ENCODE data around the gene PLA2G2F.

The PLA2G2F gene

DNA sequence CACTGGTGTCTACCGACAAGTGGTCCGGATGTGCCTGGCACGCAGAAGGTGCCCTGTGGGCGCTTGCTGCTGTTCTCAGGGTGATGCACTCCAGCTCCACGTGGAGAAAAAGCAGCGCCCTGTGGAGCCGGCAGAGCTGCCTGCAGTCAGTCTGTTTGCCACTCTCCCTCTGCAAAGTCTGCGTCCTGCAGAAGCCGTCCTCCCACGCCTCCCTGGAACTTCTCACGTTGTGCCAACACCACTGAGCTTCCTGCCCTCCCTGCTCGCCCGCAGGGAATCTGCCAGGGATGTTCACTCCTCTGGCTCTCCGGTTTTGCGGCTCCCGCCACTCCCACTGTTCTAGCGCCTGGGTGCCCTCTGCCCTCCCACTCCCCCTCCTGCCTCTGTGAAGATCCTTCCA lies 26.9 kb downstream of the PLA2G2F start:
- DNase-seq (ENCODE audit: extremely low read depth in 1 of 2, low read depth in 1 of 2) = no peak

DNA sequence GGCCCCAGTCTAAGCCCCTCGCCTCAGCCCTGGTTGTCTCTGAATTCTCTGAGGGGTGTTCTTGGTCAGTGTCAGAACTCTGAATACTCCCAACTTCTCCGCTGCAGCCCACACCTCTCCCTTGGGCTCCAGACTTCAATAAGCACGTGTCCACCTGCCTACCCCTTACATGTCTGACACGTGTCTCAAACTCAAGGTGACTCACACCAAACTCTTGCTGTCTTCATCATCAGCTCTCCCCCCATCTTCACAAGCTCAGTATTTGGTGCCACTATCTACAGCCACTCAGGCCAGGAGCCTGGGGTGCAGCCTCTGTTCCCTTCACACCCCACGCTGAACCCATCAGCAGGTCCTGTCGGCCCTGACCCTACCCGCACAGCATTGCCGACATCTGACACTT lies 28.0 kb downstream of the PLA2G2F start:
- DNase-seq (ENCODE audit: extremely low read depth in 1 of 2, low read depth in 1 of 2) = no peak

DNA sequence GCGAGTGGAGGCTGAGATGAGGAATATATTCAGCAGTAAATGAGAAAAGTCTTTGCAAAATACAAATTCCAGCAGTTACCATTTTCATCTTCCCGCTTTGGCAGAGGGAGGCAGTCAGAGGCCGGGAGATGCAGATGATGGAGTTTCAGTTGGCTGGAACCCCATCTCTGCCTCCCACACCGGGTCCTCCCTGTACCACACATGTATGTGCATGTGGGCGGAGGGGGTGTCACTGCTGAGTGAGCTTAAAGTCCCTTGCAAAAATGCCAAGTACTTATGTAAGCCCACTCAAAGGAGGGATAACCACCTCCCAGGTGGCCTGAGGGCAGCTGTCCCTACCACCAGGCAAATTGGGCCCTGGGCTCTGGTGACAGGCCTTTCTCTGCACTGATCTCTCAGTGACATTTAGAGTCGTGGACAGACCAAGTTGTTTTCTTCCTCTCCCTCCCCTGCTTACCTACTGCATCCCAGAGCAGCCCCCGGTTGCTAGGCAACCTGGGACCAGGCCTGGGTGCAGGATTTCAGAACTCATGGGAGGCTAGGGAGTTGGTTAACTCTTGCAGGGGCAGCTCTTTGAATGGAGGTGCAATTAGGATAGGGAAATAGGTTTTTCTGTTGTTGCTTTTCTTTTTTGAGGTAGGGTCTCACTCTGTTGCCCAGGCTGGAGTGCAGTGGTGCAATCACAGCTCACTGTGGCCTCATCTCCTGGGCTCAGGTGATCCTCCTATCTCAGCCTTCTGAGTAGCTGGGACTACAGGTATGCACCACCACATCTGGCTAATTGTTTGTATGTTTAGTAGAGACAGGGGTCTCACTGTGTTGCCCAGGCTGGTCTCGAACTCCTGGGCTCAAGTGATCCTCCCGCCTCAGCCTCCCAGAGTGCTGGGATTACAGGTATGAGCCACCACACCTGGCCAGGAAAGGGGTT lies 29.7 kb downstream of the PLA2G2F start:
- no peak for DNase-seq (ENCODE audit: extremely low read depth in 1 of 2, low read depth in 1 of 2)

DNA sequence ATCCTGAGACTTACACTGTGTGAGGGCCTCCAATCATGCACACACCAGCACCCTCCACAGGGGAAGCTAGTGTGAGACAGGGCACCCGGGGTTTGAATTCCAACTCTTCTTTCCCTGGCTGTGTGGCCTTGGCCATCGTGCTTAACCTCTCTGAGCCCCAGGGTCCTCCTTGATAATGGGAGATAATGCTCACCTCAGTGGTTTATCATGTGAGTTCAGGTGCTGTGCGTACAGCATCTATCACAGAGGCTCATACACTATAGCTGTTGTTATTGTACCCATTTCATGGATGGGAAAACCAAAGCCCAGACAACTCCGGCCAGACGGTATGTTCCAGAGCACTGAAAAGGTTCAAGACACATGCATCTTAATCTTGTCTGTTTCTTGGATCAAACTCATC lies 30.8 kb downstream of the PLA2G2F start:
- DNase-seq (ENCODE audit: extremely low read depth in 1 of 2, low read depth in 1 of 2) = no peak

DNA sequence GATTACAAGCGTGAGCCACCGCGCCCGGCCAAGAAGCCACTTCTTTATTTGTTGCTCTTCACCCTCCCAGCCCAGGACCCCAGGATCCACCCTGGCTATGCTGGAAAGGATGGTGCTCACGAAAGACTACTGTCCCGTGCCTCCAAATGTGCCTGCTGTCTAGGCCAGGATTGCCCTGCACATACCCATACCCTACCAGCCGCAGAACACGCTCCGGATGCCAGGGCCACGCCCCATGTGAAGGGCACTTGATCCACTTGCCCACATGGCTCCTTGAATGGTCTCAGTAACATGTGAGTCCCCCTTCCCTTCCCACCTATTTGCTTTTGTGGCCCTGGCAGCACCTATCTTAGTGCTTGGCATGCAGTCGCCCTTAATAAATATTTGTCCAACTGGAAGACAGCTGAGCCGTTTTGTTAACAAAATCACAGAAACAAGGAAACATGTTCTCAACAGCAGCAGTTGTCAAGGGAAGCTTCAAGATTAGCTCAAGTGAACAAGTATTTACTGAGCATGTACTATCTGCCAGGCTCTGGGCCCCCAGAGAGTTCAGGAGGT lies 33.0 kb downstream of the PLA2G2F start:
- DNase-seq (ENCODE audit: extremely low read depth in 1 of 2, low read depth in 1 of 2) = no peak

DNA sequence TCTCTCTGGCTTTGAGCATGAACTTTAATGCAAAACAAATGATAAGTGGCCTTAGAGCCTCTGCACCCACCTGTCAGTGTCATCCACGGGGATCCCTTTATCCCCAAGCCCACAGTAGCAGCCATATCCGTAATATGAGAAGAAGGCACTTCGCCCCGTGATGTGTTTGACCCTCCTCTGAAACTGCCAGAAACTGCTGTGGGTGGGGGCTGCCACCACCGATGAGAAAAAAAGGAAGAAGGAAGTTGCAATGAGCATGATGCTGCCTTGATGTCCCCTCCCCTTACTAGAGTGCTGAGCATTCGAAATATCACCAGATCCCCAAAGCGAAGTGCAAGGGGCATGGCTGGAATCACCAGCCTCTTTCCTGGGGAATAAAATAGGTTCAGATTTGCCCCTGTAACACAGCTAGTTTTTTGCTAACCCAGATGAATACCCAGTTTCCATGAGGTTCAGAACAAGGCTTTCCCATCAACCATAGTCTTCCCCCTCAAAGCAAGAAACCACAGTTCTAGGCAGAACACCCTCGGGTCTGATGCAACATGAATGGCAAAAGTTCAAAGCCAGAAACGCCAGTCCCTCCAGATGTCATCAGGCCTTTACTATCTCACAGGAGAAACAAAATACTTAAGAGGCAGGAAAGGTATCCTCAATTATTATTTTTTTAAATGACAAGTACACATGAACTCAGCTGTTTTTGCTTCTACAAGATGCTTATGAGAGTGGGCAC lies 36.0 kb downstream of the PLA2G2F start:
- no peak for DNase-seq (ENCODE audit: extremely low read depth in 1 of 2, low read depth in 1 of 2)

DNA sequence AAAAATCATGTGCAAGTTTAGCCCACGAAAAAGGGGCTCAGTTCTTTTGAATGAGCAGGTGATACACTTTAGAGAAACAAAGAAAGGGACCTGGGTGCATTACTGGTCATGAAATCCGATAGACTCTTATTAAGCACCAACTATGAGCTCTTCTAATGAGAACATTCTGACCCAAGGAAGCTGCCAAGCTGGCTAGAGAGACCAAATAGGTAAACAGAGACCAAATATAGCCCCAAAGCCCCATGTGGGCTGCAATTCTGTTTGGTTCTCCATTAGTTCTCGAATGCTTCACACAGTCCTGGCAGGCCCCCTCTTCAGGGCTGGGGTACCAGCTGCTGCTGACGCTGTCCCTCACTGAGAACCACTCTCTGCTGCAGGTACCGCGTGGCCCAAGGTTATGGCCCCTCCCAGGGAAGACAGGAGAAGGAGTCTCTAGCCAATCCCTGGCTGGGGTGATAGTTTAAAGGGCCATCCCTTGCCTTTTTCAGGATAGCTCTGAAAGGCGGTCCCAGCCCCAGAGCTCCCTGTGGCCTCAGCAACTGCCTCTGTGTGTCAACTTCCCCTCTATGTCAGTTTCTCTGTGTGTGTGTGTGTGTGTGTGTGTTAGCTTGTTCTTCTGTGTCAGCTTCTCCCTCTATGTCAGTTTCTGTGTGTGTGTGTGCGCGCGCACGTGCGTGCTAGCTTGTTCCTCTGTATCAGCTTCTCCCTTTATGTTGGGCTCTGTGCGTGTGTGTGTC lies 39.7 kb downstream of the PLA2G2F start:
- DNase-seq (ENCODE audit: extremely low read depth in 1 of 2, low read depth in 1 of 2) = no peak

DNA sequence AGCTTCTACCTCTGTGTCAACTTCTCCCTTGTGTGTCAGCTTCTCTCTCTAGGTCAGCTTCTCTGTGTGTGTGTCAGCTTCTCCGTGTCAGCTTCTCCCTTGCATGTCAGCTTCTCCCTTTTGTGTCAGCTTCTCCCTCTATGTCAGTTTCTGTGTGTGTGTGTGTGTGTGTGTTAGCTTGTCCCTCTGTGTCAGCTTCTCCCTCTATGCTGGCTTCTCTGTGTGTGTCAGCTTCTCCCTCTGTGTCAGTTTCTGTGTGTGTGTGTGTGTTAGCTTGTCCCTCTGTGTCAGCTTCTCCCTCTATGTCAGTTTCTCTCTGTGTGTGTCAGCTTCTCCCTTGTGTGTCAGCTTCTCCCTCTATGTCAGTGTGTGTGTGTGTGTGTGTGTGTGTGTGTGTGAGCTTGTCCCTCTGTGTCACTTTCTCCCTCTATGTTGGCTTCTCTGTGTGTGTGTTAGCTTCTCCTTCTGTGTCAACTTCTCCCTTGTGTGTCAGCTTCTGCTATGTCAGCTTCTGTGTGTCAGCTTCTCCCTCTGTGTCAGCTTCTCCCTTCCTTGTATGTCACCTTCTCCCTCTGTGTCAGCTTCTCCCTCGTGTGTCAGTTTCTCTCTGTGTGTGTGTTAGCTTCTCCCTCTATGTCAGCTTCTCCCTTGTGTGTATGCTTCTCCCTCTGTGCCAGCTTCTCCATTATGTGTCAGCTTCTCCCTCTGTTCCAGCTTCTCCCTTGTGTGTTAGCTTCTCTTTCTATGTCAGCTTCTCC lies 40.4 kb downstream of the PLA2G2F start:
- DNase-seq (ENCODE audit: extremely low read depth in 1 of 2, low read depth in 1 of 2) = no peak

DNA sequence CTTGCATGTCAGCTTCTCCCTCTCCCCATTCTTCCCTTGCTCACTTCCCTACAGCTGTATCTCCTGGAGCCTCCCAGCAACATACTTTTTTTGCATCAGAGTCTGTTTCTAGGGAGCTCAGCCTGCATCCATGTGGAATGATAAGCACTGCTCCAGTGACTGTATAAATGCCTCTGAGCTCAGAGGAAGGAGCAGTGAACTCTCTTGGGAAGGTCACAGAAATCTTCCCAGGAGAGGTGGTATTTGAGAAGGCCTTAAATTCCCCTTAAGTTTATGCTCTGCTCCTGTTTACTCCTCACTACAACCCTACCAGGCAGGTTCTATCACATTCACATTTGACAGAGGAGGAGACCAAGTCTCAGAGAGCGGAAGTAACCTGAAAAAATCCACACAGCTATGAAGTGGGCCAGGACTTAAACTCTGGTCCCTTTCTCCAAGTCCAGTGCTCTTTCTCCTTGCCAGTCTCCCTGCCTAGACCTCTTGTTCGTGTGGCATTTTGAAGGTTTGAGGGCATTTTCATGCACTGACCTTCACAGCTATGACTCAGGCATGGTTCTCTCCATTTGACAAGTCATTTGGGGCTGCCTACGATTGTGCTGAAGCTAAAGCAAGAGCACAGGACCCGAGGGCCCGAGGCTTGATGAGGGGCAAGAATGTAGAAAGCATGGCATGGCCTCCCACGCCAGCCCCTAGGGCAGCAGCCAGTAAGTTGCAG lies 41.2 kb downstream of the PLA2G2F start:
- DNase-seq (ENCODE audit: extremely low read depth in 1 of 2, low read depth in 1 of 2) = no peak

DNA sequence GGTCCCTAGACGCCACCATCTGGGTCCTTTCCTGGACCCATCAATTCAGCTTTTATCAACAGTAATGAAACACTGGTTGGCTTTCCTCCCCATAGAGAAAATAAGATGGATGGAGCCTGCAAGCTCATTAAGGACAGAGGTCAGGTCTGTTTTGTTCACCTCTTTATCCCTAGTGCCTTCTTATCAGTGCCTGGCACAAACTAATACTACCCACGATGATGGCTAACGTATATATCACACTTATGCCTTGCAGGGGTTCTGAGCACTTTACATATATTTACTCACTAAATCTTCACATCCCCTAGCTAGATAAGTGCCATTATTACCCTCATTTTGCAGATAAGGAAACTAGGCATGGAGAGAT lies 41.7 kb downstream of the PLA2G2F start:
- no peak for DNase-seq (ENCODE audit: extremely low read depth in 1 of 2, low read depth in 1 of 2)

DNA sequence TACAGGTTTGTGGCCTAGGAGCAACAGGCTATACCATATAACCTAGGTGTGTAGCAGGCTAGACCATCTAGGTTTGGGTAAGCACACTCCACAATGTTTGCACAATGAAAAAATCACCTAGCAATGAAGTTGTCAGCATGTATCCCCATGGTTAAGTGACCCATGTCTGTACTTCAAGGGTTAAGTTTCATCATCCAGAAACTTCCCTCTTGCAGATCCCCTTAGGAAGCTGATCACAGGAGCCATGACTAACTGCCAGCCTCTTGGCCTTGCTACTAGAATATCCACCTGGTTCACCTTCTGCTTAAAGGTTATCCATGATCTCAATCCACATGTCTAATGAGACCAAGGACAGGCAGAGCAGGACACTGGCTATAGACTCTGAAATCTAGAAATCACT lies 43.3 kb downstream of the PLA2G2F start:
- DNase-seq (ENCODE audit: extremely low read depth in 1 of 2, low read depth in 1 of 2) = no peak

DNA sequence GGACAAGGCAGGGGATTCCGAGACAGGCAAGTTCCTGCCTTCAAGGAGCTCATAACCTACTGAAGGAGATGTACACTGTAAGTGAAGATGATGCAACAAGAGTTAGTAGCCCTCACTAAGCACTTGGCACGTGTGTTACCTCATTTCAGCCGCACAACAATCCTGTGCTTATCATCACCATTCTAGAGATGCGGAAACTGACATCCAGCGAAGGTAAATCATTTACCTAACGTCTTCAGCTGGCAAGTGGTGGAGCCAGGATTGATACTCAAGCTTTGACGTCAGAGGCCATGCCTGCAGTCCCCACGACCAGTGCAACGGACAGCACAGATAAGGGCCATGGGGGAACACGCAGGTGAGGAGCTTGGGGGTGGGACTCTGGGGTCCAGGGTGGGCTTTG lies 43.9 kb downstream of the PLA2G2F start:
- no peak for DNase-seq (ENCODE audit: extremely low read depth in 1 of 2, low read depth in 1 of 2)

DNA sequence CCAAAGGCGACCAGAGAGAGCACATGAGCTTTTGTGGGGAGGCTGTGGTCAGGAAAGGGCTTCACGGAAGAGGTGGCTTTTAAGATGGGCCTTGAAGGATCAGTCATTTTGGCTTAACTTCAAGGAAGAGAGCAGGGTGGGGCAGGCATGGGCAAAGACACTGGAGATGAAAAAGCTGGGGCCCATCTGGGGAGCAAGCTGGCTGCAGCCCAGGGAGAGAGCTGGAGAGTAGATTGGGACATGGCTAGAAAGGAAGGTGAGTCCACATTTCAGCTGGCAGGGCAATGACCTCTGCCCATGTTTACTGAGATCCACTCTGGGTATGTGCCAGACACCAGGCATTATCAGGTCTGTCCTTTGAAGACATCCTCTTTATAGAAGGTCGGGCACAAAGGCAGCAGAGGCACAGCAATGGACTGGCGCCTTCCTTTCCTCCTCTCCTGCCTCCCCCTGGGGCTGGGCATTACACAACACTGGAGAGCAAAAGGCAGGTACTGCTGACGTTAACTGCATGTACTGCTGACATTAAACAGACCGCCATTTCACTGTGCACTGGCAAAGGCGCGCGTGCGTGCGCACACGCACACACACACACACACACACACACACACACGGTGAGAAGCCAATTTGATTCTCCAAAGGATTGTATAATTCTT lies 44.6 kb downstream of the PLA2G2F start:
- DNase-seq (ENCODE audit: extremely low read depth in 1 of 2, low read depth in 1 of 2) = no peak

DNA sequence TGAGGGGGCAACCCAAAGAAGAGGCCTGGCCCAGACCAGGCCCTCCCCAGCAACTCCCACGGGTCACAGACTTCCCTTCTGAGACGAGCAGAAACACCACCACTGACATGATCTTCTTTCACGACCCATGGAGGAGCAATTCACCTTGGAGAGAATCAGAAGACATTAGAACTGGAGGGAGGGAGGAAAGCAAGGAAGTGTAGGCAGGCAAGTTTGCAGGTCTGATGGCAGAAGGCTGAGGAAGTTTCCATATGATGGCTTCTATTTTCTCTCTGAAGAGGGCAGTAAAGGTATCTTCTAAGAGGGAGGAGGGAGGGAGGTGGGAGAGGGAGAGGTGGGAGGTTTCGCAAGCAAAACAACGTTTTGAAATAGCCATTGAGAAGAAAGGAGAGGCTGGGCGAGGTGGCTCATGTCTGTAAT lies 45.4 kb downstream of the PLA2G2F start:
- no peak for DNase-seq (ENCODE audit: extremely low read depth in 1 of 2, low read depth in 1 of 2)

DNA sequence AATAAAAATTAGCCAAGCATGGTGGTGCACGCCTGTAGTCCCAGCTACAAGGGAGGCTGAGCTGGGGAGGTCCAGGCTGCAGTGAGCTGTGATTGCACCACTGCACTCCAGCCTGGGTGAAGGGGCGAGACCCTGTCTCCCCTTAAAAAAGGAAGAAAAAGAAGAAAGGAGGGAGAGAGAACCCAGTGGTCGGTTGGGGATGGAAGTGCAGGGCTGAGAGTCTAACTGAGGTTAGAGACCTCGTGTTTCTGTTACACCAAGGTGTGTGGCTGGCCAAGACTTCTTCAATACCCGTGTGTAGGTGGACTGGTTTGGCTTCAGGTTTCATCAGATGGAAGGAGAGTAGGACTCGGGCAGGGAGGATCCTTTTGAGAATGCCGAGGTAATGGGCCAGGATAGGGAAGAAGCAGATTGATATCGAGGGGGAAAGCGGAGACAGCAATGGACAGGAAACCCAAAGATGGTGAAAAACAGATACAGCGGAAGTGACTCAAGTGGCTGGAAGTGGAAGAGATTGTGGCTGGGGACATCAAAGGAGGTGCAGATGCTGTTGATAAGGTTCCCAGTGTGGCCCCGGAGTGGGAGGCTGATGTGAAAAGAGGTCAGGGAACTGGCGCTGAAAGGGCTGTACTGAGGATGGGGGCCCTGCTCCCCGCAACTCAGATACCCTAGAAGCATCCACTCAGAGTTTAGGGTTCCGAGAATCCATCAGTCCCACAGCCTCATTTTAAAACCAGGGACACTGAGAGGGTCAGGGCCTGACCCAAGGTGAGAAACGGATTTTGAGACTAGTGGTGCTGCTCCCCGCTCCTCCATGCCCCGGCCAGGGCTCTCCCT lies 46.1 kb downstream of the PLA2G2F start:
- DNase-seq (ENCODE audit: extremely low read depth in 1 of 2, low read depth in 1 of 2) = peak; percentile 47 to 70

DNA sequence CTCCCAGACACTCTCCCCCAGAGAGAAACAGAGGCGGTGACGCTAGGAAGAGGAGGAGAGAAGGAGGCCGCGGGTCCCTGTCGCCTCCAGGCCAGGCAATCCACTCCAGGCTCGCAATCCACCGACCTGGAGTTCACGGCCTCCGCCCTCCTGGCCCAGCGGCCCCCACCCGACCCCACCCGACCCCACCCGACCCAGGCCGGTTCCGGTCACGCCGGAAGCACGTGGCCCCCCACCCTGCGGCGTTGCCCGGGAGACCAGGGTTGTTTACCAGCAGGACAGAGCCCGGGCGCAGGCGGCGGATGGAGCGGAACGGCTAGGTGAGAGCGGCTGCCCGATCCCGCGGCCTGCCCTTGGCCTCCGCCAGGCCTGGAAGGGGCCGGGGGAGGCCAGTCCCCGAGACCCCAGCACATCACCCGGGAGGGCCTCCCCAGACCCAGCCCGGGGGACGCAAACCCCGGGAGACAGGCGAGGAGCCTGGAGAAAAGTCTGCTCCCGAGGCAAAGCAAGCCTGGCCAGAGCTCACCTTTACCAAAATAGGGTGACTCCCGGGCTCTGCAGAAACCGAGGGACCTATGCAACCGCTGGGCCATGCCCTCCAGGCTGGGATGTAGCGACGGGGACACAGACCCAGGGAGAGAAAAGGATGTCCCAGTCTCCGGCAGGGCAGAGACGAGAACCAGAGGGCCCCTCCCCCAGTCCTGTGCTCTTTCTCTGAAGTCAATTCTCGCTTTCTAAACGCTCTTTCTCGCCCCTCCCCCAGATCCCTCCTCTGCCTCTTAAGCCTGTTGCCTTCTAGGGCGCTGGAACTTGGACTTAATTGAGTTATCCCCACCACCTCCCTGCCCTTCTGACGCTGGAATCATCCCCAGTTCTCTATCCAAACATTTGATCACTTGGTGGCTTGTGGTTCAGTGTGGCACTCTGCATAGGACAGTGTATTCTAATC lies 47.0 kb downstream of the PLA2G2F start, which contains the start of the genes PLA2G2C and UBXN10:
PLA2G2C (minus strand) TSS at position 685 of the 949 bp plus-strand sequence. CDS start 9,155 bp downstream, outside the sequence.
UBXN10 (plus strand) TSS at position 263 of the 949 bp plus-strand sequence. CDS start 4,466 bp downstream, outside the sequence.
- DNase-seq (ENCODE audit: extremely low read depth in 1 of 2, low read depth in 1 of 2) = peak; percentile 41 to 70
